GM18870 (cell line): ENCODE results near the gene POT1.
"Not testable (repeated sequence)": the region's sequence is repeated elsewhere in the genome, so short reads cannot be mapped to it uniquely, and the experiment has no call there.

Experiments used
- ATAC-seq: cut with Tn5 transposase; IDR thresholded peaks from one replicate; pipeline ENCODE4 v1.9.1; 2021; ENCODE audit warnings: moderate library complexity; ENCODE audit not compliant: unreplicated experiment

Gene POT1, protein sequence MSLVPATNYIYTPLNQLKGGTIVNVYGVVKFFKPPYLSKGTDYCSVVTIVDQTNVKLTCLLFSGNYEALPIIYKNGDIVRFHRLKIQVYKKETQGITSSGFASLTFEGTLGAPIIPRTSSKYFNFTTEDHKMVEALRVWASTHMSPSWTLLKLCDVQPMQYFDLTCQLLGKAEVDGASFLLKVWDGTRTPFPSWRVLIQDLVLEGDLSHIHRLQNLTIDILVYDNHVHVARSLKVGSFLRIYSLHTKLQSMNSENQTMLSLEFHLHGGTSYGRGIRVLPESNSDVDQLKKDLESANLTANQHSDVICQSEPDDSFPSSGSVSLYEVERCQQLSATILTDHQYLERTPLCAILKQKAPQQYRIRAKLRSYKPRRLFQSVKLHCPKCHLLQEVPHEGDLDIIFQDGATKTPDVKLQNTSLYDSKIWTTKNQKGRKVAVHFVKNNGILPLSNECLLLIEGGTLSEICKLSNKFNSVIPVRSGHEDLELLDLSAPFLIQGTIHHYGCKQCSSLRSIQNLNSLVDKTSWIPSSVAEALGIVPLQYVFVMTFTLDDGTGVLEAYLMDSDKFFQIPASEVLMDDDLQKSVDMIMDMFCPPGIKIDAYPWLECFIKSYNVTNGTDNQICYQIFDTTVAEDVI

DNA sequence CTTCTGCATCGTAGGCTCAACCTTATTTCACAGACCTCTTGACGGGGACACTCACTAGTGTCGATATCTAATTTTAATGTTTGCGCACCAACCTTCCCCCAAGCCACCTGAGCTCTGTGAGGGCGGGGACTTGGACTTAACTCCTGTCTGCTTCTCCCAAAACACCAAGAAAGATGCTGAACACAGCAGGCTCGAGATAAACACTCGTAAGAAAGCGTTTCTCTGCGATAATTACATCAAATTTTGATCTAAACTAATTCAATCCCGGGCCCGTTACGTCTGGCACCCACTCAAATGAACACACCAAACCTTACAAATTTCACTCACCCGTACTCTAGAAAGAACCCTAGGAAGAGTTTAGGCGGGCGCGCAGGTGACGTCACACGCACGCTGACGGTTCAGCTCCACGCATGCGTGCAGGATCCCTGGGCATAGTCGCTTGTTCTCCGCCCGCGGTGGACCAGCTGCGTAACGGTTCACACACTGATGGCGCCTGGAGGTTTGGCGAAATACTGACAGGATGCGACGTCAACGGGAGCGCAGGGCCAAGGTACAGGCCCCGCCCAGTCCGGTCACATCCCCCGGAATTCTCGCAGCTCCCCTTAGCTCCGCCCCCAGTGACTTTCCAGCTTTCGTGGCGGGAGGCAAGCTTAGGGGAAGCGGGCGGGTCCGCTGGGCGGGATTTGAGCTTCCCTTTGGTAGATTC lies at the start of gene POT1:
TSS of gene POT1 (minus strand) at position 359 of the 706 bp plus-strand sequence. CDS start 32,652 bp downstream, outside the sequence.
- peak; percentile 99 for ATAC-seq

DNA sequence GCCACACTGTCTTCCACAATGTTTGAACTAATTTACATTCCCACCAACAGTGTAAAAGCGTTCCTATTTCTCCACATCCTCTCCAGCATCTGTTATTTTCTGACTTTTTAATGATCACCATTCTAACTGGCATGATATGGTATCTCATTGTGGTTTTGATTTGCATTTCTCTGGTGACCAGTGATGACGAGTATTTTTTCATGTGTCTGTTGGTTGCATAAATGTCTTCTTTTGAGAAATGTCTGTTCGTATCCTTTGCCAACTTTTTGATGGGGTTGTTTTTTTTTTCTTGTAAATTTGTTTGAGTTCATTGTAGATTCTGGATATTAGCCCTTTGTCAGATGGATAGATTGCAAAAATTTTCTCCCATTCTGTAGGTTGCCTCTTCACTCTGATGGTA lies 45.5 kb upstream of the POT1 start:
- ATAC-seq: not testable (repeated sequence)

DNA sequence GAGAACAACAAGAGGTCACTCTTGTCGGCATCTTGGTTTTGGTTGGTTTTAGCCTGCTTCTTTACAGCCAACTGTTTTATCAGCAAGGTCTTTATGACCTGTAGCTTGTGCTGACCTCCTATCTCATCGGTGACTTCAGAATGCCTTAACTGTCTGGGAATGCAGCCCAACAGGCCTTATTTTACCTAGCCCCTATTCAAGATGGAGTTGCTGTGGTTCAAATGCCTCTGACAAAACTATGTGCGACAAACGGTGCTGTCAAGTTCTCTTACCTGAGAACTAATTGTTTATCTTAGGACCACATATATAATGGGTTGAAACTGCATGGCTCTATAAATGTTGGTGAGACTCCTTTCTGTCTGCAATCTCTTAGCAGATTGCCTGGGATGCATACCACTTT lies 35.9 kb upstream of the POT1 start:
- no peak for ATAC-seq

DNA sequence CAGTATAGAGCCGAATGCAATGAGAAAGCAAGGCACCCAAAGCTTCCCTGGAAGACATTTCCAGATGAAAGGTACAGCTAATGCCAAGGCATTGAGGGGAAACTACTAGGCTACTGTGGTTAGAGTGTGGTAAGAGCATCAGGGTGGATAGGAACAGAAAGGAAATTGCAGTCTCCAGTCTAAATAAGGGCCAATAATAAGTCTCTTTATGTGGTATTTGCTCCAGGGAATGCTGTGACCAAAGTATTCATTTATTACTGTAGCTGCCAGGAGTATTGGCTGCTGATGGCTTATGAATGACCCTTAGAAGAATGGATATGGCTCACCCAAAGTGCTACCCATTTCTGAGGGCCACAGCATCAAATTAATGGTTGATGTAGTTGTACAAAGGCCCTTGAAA lies 30.1 kb upstream of the POT1 start:
- no peak for ATAC-seq

DNA sequence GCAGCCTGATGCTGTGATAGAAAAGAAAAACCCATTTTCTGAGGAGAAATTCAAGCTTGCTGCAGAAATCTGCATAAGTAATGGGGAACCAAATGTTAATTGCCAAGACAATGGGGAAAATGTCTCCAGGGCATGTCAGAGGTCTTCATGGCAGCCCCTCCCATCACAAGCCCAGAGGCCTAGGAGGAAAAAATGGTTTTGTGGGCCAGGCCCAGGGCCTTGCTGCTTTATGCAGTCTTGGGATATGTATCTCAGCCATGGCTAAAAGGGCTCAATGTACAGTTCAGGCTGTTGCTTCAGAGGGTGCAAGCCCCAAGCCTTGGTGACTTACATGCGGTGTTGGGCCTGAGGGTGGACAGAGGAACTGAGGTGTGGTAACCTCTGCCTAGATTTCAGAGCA lies 28.3 kb upstream of the POT1 start:
- ATAC-seq: not testable (repeated sequence)

DNA sequence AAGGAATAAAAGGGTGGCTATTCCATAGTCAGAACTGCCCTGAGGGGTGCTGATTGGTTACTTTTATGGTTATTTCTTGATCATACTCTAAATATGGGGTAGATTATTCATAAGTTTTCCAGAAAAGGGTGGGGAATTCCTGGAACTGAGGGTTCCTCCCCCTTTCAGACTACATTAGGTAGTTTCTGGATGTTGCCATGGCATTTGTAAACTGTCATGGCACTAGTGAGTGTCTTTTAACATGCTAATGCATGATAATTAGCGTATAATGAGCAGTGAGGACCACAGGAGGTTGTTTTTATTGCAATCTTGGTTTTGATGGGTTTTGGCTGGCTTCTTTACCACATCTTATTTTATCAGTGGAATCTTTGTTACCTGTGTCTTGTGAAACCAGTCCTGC lies 26.5 kb upstream of the POT1 start:
- ATAC-seq: no peak

DNA sequence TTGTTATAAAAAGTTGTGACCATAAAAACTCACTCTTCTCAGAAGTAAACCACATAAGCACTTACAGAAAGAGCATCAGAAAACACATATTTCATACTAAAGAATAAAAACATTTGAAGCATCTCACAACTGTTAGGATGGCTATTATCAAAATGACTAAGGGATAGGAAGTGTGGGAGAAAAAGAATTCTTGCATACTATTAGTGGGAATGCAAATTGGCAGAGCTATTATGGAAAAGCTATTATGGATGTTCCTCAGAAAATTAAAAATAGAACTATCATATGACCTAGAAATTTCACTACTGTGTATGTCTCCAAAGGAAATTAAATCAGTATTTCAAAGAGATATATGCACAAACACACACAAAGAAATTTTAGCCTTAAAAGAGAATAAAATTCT lies 25.2 kb upstream of the POT1 start:
- ATAC-seq: no peak

DNA sequence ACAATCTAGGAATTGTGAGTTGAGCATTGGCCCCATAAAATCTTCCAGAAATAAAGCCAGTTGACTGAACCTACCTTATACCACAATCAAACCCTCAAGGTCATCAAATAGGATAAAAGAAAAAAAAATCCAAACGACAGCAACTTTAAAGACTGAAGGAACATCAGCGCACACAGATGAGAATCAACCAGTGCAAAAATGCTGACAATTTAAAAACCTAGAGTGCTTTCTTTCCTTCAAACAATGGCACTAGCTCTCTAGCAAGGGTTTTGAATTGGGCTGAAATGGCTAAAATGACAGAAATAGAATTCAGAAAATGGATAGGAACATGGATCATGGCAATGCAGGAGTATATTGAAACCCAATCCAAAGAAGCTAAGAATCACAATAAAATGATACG lies 16.1 kb upstream of the POT1 start:
- ATAC-seq: no peak

DNA sequence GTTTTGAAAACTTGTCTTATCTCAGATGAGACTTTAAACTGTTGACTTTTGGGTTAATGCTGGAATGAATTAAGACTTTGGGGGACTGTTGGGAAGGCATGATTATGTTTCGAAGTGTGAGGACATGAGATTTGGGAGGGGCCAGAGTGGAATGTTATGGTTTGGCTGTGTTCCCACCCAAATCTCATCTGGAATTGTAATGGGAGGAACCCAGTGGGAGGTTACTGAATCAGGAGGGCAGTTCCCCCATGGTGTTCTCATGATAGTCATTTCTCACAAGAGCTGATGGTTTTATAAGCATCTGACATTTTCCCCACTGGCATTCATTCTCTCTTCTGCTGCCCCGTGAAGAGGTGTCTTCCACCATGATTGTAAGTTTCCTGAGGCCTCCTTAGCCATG lies 13.8 kb upstream of the POT1 start:
- ATAC-seq: no peak

DNA sequence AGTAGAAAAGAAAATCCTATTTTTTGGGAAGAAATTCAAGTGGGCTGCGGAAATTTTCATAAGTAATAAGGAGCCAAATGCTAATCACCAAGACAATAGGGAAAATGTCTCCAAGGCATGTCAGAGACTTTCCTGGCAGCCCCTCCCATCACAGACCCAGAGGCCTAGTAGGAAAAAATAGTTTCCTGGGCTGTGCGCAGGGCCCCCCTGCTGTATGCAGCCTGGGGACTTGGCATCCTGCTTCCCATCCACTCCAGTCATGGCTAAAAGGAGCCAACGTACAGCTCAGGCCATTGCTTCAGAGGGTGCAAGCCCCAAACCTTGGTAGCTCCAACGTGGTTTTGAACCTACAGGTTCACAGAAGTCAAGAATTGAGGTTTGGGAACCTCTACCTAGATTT lies 12.8 kb upstream of the POT1 start:
- ATAC-seq: no peak

DNA sequence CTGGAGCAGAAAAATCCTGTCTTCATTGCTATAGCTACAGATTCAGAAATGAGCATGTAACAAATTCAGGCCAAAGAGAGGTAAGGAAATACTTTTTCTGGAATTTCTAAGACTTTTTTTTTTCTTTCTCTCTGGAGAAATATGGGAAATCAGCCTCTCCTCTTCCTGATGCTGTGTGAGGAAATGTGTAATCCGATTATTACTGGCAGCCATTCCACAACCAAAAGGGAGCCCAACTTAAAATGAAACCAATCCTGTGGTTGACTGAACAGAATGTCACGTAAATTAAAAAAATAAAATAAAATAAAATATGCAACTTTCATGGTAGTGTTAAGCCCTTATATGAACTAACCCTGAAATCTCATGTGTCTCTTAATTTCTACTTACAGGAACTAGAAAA lies 10.7 kb upstream of the POT1 start:
- ATAC-seq: no peak

DNA sequence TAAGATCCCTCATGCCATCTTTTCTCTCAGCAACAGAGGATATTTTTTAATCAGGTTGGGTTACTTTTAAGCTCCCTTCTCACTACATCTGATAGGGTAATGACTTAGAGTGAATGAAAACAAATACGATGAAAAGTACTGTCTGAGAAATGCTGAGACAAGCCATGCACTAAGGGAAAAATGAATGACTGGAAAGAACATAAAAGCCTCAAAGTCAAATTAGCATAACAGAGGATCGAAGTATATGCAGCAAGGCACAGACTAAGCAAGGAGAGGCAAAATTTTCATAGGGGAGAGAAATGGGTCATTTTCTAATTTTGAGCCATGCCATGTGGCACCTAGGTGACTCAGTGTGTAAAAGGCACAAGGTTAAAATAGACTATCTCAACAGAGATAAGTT lies 8.5 kb upstream of the POT1 start:
- no peak for ATAC-seq

DNA sequence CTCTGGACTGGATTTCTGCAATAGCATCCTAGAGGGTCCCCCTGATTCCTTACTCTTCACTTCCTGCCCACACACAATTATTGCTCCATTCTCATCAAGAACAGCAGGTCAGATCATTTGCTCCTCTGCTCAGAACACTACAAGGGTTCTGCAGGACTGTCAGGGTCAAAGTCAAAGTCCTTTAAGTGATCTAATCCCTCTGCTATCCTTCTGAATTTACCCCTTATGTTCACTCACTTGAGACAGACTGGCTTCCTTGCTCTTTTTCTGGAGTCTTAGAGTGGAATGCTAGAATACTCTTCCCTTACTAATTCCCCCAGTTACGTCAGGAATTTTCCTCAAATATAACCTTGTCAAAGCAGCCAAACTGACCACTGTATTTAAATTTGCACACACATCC lies 7.5 kb upstream of the POT1 start:
- ATAC-seq: no peak

DNA sequence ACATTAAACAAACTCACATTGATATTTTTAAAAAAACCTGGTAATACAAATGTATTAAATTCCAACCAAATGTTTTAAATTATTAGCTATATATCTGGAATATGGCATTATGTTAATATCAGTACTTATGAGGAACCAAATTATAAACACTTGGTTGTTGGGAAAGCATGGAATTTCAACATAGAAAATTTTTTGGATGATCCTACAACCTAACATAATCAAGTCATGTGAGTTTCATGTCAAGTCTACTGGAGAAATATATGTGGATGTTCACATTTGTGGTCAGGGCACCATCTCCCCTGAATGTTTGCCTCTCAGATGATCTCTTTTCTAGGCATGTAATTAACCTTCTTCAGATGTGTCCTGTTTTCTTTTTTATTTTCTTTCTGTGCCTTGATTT lies 5.2 kb upstream of the POT1 start:
- ATAC-seq: no peak

DNA sequence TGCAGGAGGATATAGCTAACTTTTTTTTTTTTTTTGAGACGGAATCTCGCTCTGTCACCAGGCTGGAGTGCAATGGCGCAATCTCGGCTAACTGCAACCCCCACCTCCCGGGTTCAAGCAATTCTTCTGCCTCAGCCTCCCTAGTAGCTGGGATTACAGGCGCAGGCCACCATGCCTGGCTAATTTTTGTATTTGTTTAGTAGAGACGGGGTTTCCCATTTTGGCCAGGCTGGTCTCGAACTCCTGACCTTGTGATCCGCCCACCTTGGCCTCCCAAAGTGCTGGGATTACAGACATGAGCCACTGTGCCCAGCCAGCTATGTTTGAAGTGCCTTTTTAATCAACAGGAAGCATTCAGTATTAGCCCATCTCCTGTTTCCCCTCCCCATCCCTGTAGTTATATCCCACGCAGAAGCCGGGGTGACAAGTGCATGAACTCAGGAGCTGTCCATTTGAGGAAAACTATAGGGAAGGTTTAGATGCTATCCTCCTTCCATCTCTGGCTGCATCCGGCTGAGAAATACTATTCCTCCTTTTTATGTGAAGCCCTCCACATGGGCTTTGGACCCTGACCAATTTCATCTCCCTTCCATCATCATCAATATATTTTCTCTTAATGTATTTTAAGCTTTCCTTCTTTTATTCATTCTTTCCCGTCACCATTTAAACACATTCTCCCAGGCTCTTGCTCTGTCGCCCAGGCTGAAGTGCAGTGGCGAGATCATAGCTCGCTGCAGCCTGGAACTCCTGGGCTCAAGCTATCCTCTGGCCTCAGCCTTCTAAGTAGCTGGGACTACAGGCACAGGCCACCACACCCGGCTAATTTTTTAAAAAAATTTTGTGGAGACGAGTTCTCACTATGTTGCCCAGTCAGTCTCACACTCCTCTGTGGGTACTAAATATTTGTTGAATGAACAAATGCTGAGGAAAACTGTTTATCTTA lies 1.3 kb upstream of the POT1 start:
- no peak for ATAC-seq

DNA sequence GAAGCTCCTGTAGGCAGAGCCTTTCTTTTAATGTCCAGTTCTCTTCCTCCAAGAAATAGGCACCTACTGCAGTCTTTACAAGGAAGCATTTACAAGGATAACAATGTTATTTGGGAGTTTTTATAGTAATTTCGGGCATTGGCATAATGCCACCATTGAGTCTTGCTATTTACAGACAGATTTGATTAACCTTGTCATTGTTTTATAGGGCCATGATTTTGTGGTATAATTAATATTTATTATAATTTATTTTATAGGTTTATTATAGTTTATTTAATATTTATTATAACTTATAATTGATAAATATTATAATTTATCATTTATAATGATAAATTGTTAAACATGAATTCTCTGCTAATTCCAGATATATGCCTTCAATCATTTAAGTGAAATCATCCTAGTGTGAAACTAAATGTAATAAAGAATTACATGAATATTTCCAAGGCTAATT lies 573 bp upstream of the POT1 start:
- peak; percentile 10 for ATAC-seq

DNA sequence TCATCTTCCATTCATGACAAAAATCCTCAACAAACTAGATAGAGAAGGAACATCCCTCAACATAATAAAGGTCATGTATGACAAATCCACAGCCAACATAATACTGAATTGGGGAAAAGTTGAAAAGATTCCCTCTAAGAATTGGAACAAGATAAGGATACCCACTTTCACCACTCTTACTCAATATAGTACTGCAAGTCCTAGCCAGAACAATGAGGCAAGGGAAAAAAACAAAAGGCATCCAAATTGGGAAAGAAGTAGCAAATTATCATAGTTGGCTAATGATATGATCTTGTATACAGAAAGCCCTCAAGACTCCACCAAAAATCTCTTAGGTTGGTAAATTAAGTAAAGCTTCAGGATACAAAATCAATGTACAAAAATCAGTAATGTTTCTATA lies 4.7 kb downstream of the POT1 start:
- ATAC-seq: no peak

DNA sequence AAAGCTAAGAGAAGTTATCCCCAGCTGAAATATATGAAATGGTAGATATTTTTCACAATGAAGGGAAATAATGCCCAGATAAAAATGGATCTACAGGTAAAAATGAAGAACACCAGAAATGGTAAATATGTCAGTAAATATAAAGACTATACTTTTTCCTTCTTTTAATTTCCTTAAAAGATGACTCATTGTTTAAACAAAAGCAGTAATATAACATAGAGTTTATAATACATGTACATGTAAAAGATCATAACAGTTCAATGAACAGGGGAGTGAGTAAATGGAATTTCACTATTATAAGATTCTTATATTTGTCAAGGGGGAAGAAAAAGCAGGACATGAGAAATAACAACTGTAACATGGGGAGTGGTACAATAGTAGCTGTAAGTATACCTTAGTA lies 7.4 kb downstream of the POT1 start:
- ATAC-seq: no peak

DNA sequence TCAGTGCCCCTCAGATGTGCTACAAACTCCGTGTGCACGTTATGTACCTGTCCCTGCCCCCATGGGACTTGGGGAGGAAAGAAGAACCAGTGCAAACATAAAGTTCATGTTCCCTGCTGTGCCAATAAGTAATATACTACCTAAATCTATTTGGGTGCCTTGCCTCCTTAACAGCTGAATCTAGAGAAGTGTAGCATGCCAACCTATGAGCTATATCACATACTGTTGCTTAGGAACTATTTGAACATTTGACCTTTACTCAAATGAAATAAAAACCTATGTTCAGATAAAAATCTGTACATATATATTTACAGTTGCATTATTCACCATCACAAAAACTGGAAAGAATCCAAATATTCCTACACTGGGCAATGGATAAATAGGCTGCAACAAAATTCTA lies 9.8 kb downstream of the POT1 start:
- ATAC-seq: no peak

DNA sequence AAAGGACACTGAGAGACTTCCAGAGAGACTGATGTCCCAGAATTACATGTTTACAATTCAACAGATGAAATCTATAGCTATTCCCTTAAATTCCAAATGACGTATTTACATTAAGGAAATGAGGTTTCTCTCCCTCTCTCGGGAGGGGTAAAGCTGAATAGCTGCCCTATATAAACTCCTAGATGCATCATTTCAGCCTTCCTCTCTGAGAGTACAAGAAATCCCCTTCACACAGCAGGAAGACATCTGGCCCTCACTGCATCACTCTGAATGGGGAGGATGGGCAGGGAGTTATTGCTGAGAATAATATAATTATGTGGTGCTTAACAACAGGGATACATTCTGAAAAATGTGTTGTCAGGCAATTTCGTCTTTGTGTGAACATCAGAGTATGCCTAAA lies 11.0 kb downstream of the POT1 start:
- ATAC-seq: peak; percentile 83

DNA sequence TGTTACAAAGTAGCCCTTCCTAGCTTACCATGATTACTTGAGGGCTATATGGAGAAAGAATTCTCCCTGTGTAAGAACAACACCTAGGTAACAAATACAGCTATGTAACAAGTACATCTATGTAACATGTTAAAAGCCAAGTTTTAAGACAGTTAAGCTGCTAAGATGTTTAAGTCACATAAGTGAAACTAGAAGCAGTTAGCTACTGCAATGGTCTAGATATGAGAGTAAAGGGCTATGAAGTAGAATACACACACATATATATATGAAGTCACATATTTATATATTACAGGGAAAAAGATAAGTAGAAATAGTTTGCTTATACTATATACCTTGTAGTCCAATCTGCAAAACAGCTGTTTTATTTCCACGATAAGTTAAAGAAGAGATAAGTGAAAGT lies 14.4 kb downstream of the POT1 start:
- ATAC-seq: peak; percentile 41
